Adrenal gland (tissue), 5 donors: ENCODE measurements around the gene RASSF6.

Source experiments
- POLR2A ChIP-seq, 2 donors: fragments of 450-650 bp; IDR thresholded peaks; one replicate each; pipeline ENCODE4 v1.6.1; 2017; ENCODE audit warnings: antibody characterized with exemption in 2 of 2, mild to moderate bottlenecking in 2 of 2, moderate library complexity in 1 of 2
- TF ChIP-seq, protein P1 (sequence below), 6 experiments: fragments of 450-650 bp in 4 of 6; fragments of 200-600 bp in 2 of 6; sonication (generic) in 1 of 6; IDR thresholded peaks; 1 replicate in 5 of 6; 2 replicates in 1 of 6; pipeline versions ENCODE4 v1.5.1 to v1.8.0; 2016 to 2021; ENCODE audit warnings: antibody characterized with exemption in 6 of 6, mild to moderate bottlenecking in 2 of 6, moderate library complexity in 1 of 6
- donor health status: DM: no; HTN: no; CAD: no.

DNA sequence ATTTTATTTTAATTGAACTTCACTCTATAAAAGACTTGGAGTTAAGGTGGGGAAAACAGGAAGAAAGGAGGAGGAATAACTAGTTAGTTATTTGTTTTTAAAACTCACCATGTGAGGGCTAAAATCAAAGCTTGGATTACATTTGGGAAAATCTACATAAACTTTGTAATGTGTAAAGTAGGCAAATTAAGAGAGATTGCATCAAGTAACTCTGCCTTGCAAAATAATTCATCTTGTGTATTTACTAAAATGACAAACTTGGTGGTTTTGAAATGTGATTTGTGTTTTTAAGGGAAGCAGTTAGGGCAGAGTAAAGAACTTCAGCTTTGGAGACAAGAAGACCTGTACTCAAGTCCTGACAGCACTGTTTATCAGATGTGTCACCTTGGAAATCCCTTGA, 43.3 kb upstream of the RASSF6 start:
- TF ChIP-seq POLR2A (IDR thresholded peaks at IDR 0.05): no peak
- TF ChIP-seq, protein P1, sequence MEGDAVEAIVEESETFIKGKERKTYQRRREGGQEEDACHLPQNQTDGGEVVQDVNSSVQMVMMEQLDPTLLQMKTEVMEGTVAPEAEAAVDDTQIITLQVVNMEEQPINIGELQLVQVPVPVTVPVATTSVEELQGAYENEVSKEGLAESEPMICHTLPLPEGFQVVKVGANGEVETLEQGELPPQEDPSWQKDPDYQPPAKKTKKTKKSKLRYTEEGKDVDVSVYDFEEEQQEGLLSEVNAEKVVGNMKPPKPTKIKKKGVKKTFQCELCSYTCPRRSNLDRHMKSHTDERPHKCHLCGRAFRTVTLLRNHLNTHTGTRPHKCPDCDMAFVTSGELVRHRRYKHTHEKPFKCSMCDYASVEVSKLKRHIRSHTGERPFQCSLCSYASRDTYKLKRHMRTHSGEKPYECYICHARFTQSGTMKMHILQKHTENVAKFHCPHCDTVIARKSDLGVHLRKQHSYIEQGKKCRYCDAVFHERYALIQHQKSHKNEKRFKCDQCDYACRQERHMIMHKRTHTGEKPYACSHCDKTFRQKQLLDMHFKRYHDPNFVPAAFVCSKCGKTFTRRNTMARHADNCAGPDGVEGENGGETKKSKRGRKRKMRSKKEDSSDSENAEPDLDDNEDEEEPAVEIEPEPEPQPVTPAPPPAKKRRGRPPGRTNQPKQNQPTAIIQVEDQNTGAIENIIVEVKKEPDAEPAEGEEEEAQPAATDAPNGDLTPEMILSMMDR (IDR thresholded peaks at IDR 0.05): no peak
